GM10248 (cell line): ENCODE measurements around the gene F7.
"Not testable (repeated sequence)": the region's sequence is repeated elsewhere in the genome, so short reads cannot be mapped to it uniquely, and the experiment has no call there.

Experiments
- CTCF ChIA-PET: fragments of 300-600 bp; sonication (Branson Sonifier 250); formaldehyde crosslinking; extraction: SDS; loops from one replicate; lab custom pipeline; 2021; ENCODE audit warnings: antibody characterized with exemption; lab: Yijun Ruan, JAX
- POLR2A ChIA-PET: fragments of 350-650 bp; sonication (Branson Sonifier 250); formaldehyde crosslinking; extraction: SDS; loops from one replicate; lab custom pipeline; 2020; ENCODE audit warnings: antibody characterized with exemption; lab: Yijun Ruan, JAX
- DNase-seq: peaks from one replicate; pipeline ENCODE4 v3.0.0; 2012; ENCODE audit errors: extremely low spot score
- CTCF ChIP-seq: IDR thresholded peaks from 2 replicates; pipeline ENCODE4 v1.5.1; 2012; ENCODE audit warnings: mild to moderate bottlenecking, low read depth; ENCODE audit errors: extremely low read depth, missing control alignments, control extremely low read depth

The F7 gene

GRCh38 chr13:113109151-113110047, 3.8 kb downstream of the F7 start:
- CTCF ChIA-PET: no interaction called here
- no peak for TF ChIP-seq CTCF
- DNase-seq: no peak
- POLR2A ChIA-PET: no interaction called here

- ChIA-PET POLR2A (no interaction called here), CTCF (no interaction called here)
Observed at GRCh38 chr13:113110048-113110851, 4.7 kb downstream of the F7 start.

GRCh38 chr13:113110852-113111315, 5.3 kb downstream of the F7 start:
- ChIA-PET POLR2A (no interaction called here), CTCF (no interaction called here)
- DNase-seq: no peak
- no peak for TF ChIP-seq CTCF

More at GRCh38 chr13:113110048-113110851, 4.7 kb downstream of the F7 start:
- TF ChIP-seq CTCF: no peak
- no peak for DNase-seq

GRCh38 chr13:113111821-113112220, 6.2 kb downstream of the F7 start:
- POLR2A ChIA-PET, DNase-seq, CTCF ChIA-PET: not testable (repeated sequence)

GRCh38 chr13:113112475-113112874, 6.9 kb downstream of the F7 start:
- POLR2A ChIA-PET, DNase-seq, CTCF ChIA-PET: not testable (repeated sequence)

GRCh38 chr13:113112893-113113845, 7.6 kb downstream of the F7 start:
- POLR2A ChIA-PET: no interaction called here
- DNase-seq: no peak
- CTCF ChIA-PET: no interaction called here
- no peak for TF ChIP-seq CTCF

GRCh38 chr13:113113846-113114271, 8.3 kb downstream of the F7 start:
- CTCF ChIA-PET: no interaction called here
- TF ChIP-seq CTCF: no peak

More at GRCh38 chr13:113113846-113114271, 8.3 kb downstream of the F7 start:
- DNase-seq: no peak
- POLR2A ChIA-PET: no interaction called here
